ENCODE measurements around the gene RXFP1. TPM values are rescaled to one million over a fixed set of nuclear protein-coding genes. Genes with fewer than 3 reads are reported as not detected.

The RXFP1 gene
- total and polyA plus RNA-seq, 5 experiments from 2014 or later, result not detected

- POLR2A ChIA-PET, result no interaction called here
- peaks cover 0 to 3% (median 0%) of the 10 kb centered on the region in 4 donors for H3K4me1 Mint-ChIP-seq
- no peaks in the 10 kb centered on the region for H3K36me3 Mint-ChIP-seq
- DNase-seq, result no peak
- H3K27me3 Mint-ChIP-seq, result peaks cover 0 to 10% (median 3%) of the 10 kb centered on the region in 5 donors
- no peak overlapping the region for H3K4me3 Mint-ChIP-seq
- H3K27ac Mint-ChIP-seq, result no peak overlapping the region
- no peak for ATAC-seq
- H3K9me3 Mint-ChIP-seq, result peaks cover 0 to 2% (median 0%) of the 10 kb centered on the region in 9 donors
These were observed 82.7 kb downstream of the RXFP1 start for GRCh38 chr4:158604369-158604768.

- ATAC-seq (no peak), DNase-seq (no peak)
- Mint-ChIP-seq H3K36me3 (no peaks in the 10 kb centered on the region), H3K27me3 (peaks cover 2 to 12% (median 6%) of the 10 kb centered on the region in 5 donors), H3K27ac (no peak overlapping the region), H3K9me3 (peaks cover 0 to 6% (median 0%) of the 10 kb centered on the region in 9 donors), H3K4me1 (peaks cover 0 to 6% (median 0%) of the 10 kb centered on the region in 4 donors), H3K4me3 (no peak overlapping the region)
- POLR2A ChIA-PET, result no interaction called here
These were observed 83.7 kb downstream of the RXFP1 start for GRCh38 chr4:158605393-158605792.

GRCh38 chr4:158606969-158607368 is 85.3 kb downstream of the RXFP1 start:
- Mint-ChIP-seq H3K27me3 (peaks cover 4 to 19% (median 9%) of the 10 kb centered on the region in 5 donors), H3K4me3 (no peak overlapping the region), H3K4me1 (peaks cover 0 to 6% (median 0%) of the 10 kb centered on the region in 4 donors), H3K9me3 (peaks cover 0 to 6% (median 0%) of the 10 kb centered on the region in 9 donors), H3K27ac (no peak overlapping the region), H3K36me3 (no peaks in the 10 kb centered on the region)
- DNase-seq (no peak), ATAC-seq (no peak)
- POLR2A ChIA-PET, result no interaction called here

GRCh38 chr4:158609116-158609515 is 87.4 kb downstream of the RXFP1 start:
- Mint-ChIP-seq H3K27me3 (peaks cover 8 to 21% (median 9%) of the 10 kb centered on the region in 5 donors), H3K9me3 (peaks cover 0 to 6% (median 0%) of the 10 kb centered on the region in 9 donors), H3K4me1 (peaks cover 0 to 6% (median 0%) of the 10 kb centered on the region in 4 donors), H3K36me3 (no peaks in the 10 kb centered on the region), H3K4me3 (no peak overlapping the region), H3K27ac (no peak overlapping the region)
- no peak for ATAC-seq
- POLR2A ChIA-PET, result no interaction called here
- DNase-seq, result no peak

GRCh38 chr4:158610790-158611189 is 89.1 kb downstream of the RXFP1 start:
- Mint-ChIP-seq H3K9me3 (peaks cover 0 to 6% (median 0%) of the 10 kb centered on the region in 9 donors), H3K27me3 (peaks cover 12 to 29% (median 14%) of the 10 kb centered on the region in 5 donors), H3K36me3 (no peaks in the 10 kb centered on the region), H3K4me1 (peaks cover 0 to 6% (median 0%) of the 10 kb centered on the region in 4 donors), H3K4me3 (no peak overlapping the region), H3K27ac (no peak overlapping the region)
- DNase-seq (no peak), ATAC-seq (no peak)
- POLR2A ChIA-PET, result no interaction called here

GRCh38 chr4:158613046-158613445 is 91.4 kb downstream of the RXFP1 start:
- Mint-ChIP-seq H3K27me3 (peaks cover 14 to 29% (median 16%) of the 10 kb centered on the region in 5 donors), H3K9me3 (peaks cover 0 to 6% (median 0%) of the 10 kb centered on the region in 9 donors), H3K4me1 (peaks cover 0 to 6% (median 0%) of the 10 kb centered on the region in 4 donors), H3K36me3 (no peaks in the 10 kb centered on the region), H3K27ac (no peak overlapping the region), H3K4me3 (no peak overlapping the region)
- DNase-seq (no peak), ATAC-seq (no peak)
- POLR2A ChIA-PET, result no interaction called here

GRCh38 chr4:158617956-158618355 is 96.3 kb downstream of the RXFP1 start:
- no peak for DNase-seq
- H3K36me3 Mint-ChIP-seq, result no peaks in the 10 kb centered on the region
- no peaks in the 10 kb centered on the region for H3K9me3 Mint-ChIP-seq
- POLR2A ChIA-PET, result no interaction called here
- peaks cover 10 to 23% (median 16%) of the 10 kb centered on the region in 5 donors for H3K27me3 Mint-ChIP-seq
- H3K4me1 Mint-ChIP-seq, result no peaks in the 10 kb centered on the region
- H3K27ac Mint-ChIP-seq, result no peak overlapping the region
- no peak overlapping the region for H3K4me3 Mint-ChIP-seq
- no peak for ATAC-seq

GRCh38 chr4:158621729-158622128 is 100.0 kb downstream of the RXFP1 start:
- Mint-ChIP-seq H3K4me3 (no peak overlapping the region), H3K9me3 (no peaks in the 10 kb centered on the region), H3K36me3 (no peaks in the 10 kb centered on the region), H3K4me1 (no peaks in the 10 kb centered on the region), H3K27ac (no peak overlapping the region), H3K27me3 (peaks cover 6 to 21% (median 7%) of the 10 kb centered on the region in 5 donors)
- POLR2A ChIA-PET, result no interaction called here
- DNase-seq (no peak), ATAC-seq (no peak)

GRCh38 chr4:158622251-158622650 is 100.6 kb downstream of the RXFP1 start:
- Mint-ChIP-seq H3K4me3 (no peak overlapping the region), H3K27me3 (peaks cover 6 to 21% (median 7%) of the 10 kb centered on the region in 5 donors), H3K36me3 (no peaks in the 10 kb centered on the region), H3K4me1 (no peaks in the 10 kb centered on the region), H3K27ac (no peak overlapping the region), H3K9me3 (no peaks in the 10 kb centered on the region)
- DNase-seq (no peak), ATAC-seq (no peak)
- POLR2A ChIA-PET, result no interaction called here

GRCh38 chr4:158624889-158625478 is 103.3 kb downstream of the RXFP1 start:
- Mint-ChIP-seq H3K27ac (no peak overlapping the region), H3K27me3 (peaks cover 2 to 21% (median 7%) of the 10 kb centered on the region in 5 donors), H3K4me1 (no peaks in the 10 kb centered on the region), H3K4me3 (no peak overlapping the region), H3K9me3 (no peaks in the 10 kb centered on the region), H3K36me3 (no peaks in the 10 kb centered on the region)
- DNase-seq, result peak in 1 of 10 donors; percentile 2
- ATAC-seq, result no peak
- POLR2A ChIA-PET, result no interaction called here

- POLR2A ChIA-PET, result no interaction called here
These were observed 103.9 kb downstream of the RXFP1 start for GRCh38 chr4:158625544-158625943.

GRCh38 chr4:158630893-158631292 is 109.2 kb downstream of the RXFP1 start:
- H3K27ac Mint-ChIP-seq, result no peak overlapping the region
- ATAC-seq (no peak), DNase-seq (no peak)
- no peak overlapping the region for H3K4me3 Mint-ChIP-seq
- peaks cover 0 to 13% (median 2%) of the 10 kb centered on the region in 5 donors for H3K27me3 Mint-ChIP-seq
- H3K9me3 Mint-ChIP-seq, result no peaks in the 10 kb centered on the region
- no peaks in the 10 kb centered on the region for H3K4me1 Mint-ChIP-seq
- no peaks in the 10 kb centered on the region for H3K36me3 Mint-ChIP-seq
- POLR2A ChIA-PET, result no interaction called here

More at GRCh38 chr4:158625544-158625943, 103.9 kb downstream of the RXFP1 start:
- ATAC-seq (no peak), DNase-seq (no peak)
- H3K27me3 Mint-ChIP-seq, result peaks cover 2 to 15% (median 8%) of the 10 kb centered on the region in 5 donors
- no peak overlapping the region for H3K4me3 Mint-ChIP-seq
- no peak overlapping the region for H3K27ac Mint-ChIP-seq
- H3K4me1 Mint-ChIP-seq, result no peaks in the 10 kb centered on the region
- no peaks in the 10 kb centered on the region for H3K9me3 Mint-ChIP-seq
- H3K36me3 Mint-ChIP-seq, result no peaks in the 10 kb centered on the region

- DNase-seq, result no peak
- peaks cover 9 to 18% (median 15%) of the 10 kb centered on the region in 5 donors for H3K27me3 Mint-ChIP-seq
- no peaks in the 10 kb centered on the region for H3K36me3 Mint-ChIP-seq
- ATAC-seq, result no peak
- H3K4me3 Mint-ChIP-seq, result no peak overlapping the region
- no peaks in the 10 kb centered on the region for H3K4me1 Mint-ChIP-seq
- POLR2A ChIA-PET, result no interaction called here
- no peak overlapping the region for H3K27ac Mint-ChIP-seq
- H3K9me3 Mint-ChIP-seq, result peaks cover 0 to 3% (median 0%) of the 10 kb centered on the region in 9 donors
These were observed 114.9 kb downstream of the RXFP1 start for GRCh38 chr4:158636619-158637018.

- peaks cover 0 to 3% (median 0%) of the 10 kb centered on the region in 9 donors for H3K9me3 Mint-ChIP-seq
- ATAC-seq (no peak), DNase-seq (no peak)
- POLR2A ChIA-PET, result no interaction called here
- peaks cover 10 to 22% (median 14%) of the 10 kb centered on the region in 5 donors for H3K27me3 Mint-ChIP-seq
- no peaks in the 10 kb centered on the region for H3K4me1 Mint-ChIP-seq
- H3K4me3 Mint-ChIP-seq, result no peak overlapping the region
- no peak overlapping the region for H3K27ac Mint-ChIP-seq
- peaks cover 0 to 4% (median 0%) of the 10 kb centered on the region in 3 donors for H3K36me3 Mint-ChIP-seq
These were observed 122.7 kb downstream of the RXFP1 start for GRCh38 chr4:158644356-158644755.
